Effector memory CD8-positive, alpha-beta T cell (primary cell): ENCODE data around the gene P4HA3.
"Not testable (repeated sequence)": the region's sequence is repeated elsewhere in the genome, so short reads cannot be mapped to it uniquely, and the experiment has no call there.

ENCODE experiments used
- ATAC-seq: fragments of 150-1000 bp; cut with Tn5 transposase; replicated peaks from 2 replicates; pipeline ENCODE4 v1.10.0; 2021; ENCODE audit warnings: mild to moderate bottlenecking, moderate library complexity
- DNase-seq, 3 experiments: peaks; one replicate each; pipeline ENCODE4 v3.0.0; 2021
- H3K27ac Mint-ChIP-seq, 2 donors: one replicate each; pipeline ENCODE4 v1.8.0; 2022; ENCODE audit warnings: mild to moderate bottlenecking in 2 of 2, mixed read lengths in 2 of 2, moderate library complexity in 2 of 2
- H3K27me3 Mint-ChIP-seq, 2 donors: one replicate each; pipeline ENCODE4 v1.8.0; 2022; ENCODE audit warnings: mixed read lengths in 2 of 2
- H3K36me3 Mint-ChIP-seq: one replicate; pipeline ENCODE4 v1.8.0; 2022; ENCODE audit warnings: mild to moderate bottlenecking, moderate library complexity, mixed read lengths; ENCODE audit not compliant: insufficient read depth
- H3K4me1 Mint-ChIP-seq, 2 donors: one replicate each; pipeline ENCODE4 v1.8.0; 2022; ENCODE audit warnings: low read depth in 2 of 2, mixed read lengths in 2 of 2
- H3K4me3 Mint-ChIP-seq, 2 donors: one replicate each; pipeline ENCODE4 v1.8.0; 2022; ENCODE audit warnings: mild to moderate bottlenecking in 2 of 2, mixed read lengths in 2 of 2, moderate library complexity in 2 of 2
- H3K9me3 Mint-ChIP-seq, 2 donors: one replicate each; pipeline ENCODE4 v1.8.0; 2022; ENCODE audit warnings: mixed read lengths in 2 of 2
- total RNA-seq, 9 experiments: gene quantifications; one replicate each; lab custom pipeline; 2026; lab: John Stamatoyannopoulos, UW

P4HA3 gene
- 0 to 0.13 (median 0) reads per million in 9 experiments for total RNA-seq

DNA sequence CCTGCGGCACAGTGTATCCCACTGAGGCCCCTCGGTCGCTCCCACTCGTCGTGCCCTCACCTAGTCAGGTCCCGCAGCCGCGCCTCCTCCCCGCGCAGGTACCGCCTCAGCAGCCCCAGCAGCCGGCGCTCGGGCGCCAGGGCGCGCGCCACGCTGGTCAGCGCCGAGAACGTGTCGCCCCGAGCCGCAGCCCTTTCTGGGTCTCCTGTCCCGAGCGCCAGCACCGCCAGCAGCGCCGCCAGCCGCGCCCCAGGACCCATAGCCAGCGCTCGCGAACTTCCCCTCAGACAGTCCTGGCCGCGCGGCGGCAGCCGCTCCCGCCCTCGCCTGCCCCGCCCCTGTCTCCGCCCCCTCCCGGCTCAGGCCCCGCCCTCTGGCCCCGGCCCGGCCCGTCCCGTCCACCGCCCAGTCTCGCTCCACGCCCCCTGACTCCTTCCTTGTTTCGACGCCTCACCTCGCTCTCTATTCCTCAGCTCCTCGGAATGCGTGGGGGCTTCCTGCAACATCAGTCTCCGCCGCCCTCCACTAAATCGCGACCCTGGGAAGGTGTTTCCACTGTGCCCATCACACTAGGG, at the start of gene P4HA3:
Gene P4HA3, minus strand, starts transcription at position 289 of the 575 bp plus-strand sequence. Its CDS starts 29 bp downstream, at position 260.
- Mint-ChIP-seq H3K9me3 (no peaks in the 10 kb centered on the region), H3K27ac (no peak within 1 kb of the TSS), H3K27me3 (peaks cover 44 to 47% of the 10 kb centered on the region in 2 donors), H3K4me1 (peaks cover 4 to 7% of the 10 kb centered on the region in 2 donors), H3K36me3 (peaks cover 2% of the 10 kb centered on the region), H3K4me3 (peak within 1 kb of the TSS; percentile 66 to 77)
- ATAC-seq (peak; percentile 64), DNase-seq (no peak)

GRCh38 chr11:74357449-74357848, 46.0 kb upstream of the P4HA3 start:
- H3K36me3 Mint-ChIP-seq, result peaks cover 2% of the 10 kb centered on the region

GRCh38 chr11:74355626-74356025, 44.2 kb upstream of the P4HA3 start:
- Mint-ChIP-seq H3K27me3 (no peaks in the 10 kb centered on the region), H3K36me3 (peaks cover 2% of the 10 kb centered on the region), H3K27ac (no peak overlapping the region), H3K9me3 (no peaks in the 10 kb centered on the region), H3K4me1 (peaks cover 0 to 2% of the 10 kb centered on the region in 2 donors), H3K4me3 (no peak overlapping the region)
- no peak for DNase-seq
- ATAC-seq, result no peak

More at GRCh38 chr11:74357449-74357848, 46.0 kb upstream of the P4HA3 start:
- Mint-ChIP-seq H3K4me1 (peaks cover 0 to 2% of the 10 kb centered on the region in 2 donors), H3K4me3 (no peak overlapping the region), H3K9me3 (no peaks in the 10 kb centered on the region), H3K27ac (no peak overlapping the region), H3K27me3 (no peaks in the 10 kb centered on the region)
- no peak for DNase-seq
- ATAC-seq, result no peak

DNA sequence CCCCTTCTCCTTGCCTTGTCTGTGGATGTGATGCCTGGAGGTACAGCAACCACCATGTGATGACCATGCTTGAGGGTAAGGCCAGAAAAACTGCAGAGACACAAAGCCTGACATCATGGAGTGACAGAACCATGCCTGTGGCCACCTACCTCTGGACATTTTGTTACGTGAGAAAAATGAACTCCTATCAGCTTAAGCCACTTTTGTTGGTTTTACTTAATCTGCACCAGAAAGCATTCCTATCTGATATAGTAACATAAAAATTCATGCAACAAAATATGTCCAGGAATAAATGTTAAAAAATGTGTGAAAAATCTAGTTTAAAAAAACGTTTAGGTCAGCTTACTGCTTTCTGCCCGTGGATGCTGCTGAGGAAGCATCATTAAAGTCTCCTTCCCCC, 42.6 kb upstream of the P4HA3 start:
- ATAC-seq, result no peak
- H3K27ac Mint-ChIP-seq, result peak overlapping the region in 1 of 2 donors; percentile 51
- H3K4me1 Mint-ChIP-seq, result peaks cover 0 to 2% of the 10 kb centered on the region in 2 donors
- no peak for DNase-seq
- H3K36me3 Mint-ChIP-seq, result peaks cover 2% of the 10 kb centered on the region
- no peaks in the 10 kb centered on the region for H3K27me3 Mint-ChIP-seq
- H3K9me3 Mint-ChIP-seq, result no peaks in the 10 kb centered on the region
- no peak overlapping the region for H3K4me3 Mint-ChIP-seq

DNA sequence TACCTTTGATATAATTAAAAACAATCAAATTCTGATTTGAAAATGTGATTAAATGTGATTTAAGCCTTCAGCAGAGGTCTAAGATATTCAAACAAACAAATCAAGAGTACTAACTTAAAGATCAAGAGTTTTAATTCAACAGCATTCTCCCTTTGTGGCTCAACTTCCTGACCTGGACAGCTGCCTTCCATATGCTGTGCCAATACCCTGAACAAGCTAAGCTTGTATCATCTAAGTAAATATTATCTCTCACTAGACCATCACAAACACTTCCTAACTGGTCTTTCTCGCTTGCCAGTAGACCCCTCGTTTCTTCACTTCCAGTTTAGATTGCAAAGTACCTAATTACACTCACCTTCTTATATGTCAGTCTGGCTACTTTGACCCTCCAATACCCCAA, 35.9 kb upstream of the P4HA3 start:
- DNase-seq (no peak), ATAC-seq (no peak)
- no peak overlapping the region for H3K27ac Mint-ChIP-seq
- no peaks in the 10 kb centered on the region for H3K27me3 Mint-ChIP-seq
- H3K9me3 Mint-ChIP-seq, result no peaks in the 10 kb centered on the region
- H3K4me1 Mint-ChIP-seq, result no peaks in the 10 kb centered on the region
- H3K36me3 Mint-ChIP-seq, result peaks cover 19% of the 10 kb centered on the region
- H3K4me3 Mint-ChIP-seq, result no peak overlapping the region

DNA sequence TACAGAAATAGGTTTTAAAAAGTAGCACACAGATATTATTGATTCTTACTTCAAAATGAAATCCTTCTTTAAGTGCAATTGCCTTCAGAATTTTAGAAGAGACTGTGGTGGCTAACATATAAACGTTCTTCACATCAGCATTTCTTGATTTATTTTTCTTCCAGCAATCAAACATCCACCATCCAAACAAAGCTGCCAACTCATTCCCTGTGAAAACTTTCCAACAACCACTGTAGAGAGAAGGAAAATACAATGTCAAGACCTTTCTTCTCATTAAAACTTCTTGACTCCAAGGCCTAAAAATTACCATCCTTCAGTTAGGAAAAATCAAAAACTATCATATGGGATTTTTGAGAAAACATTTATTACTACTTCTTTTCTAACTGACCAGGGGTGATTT, 34.0 kb upstream of the P4HA3 start:
- ATAC-seq, result no peak

DNA sequence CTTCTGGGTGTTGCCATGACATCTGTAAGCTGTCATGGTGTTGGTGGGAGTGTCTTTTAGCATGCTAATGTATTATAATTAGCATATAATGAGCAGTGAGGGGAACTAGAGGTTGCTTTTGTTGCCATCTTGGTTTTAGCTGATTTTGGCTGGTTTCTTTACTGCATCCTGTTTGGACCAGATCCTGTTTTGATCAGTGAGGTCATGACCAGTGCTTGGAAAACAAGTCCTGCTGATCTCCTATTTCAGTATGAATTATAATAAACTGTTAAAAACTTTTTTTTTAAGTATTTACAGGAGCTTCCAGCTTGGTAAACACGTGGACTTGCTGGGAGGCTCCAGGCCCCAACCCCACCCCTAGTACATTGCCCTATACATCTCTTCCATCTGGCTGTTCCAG, 30.5 kb upstream of the P4HA3 start:
- Mint-ChIP-seq H3K27me3 (no peaks in the 10 kb centered on the region), H3K9me3 (no peaks in the 10 kb centered on the region), H3K4me3 (no peak overlapping the region), H3K4me1 (no peaks in the 10 kb centered on the region), H3K27ac (no peak overlapping the region), H3K36me3 (peaks cover 26% of the 10 kb centered on the region)
- ATAC-seq (no peak), DNase-seq (no peak)

More for the DNA sequence above, 34.0 kb upstream of the P4HA3 start:
- no peaks in the 10 kb centered on the region for H3K27me3 Mint-ChIP-seq
- H3K27ac Mint-ChIP-seq, result no peak overlapping the region
- H3K36me3 Mint-ChIP-seq, result peaks cover 22% of the 10 kb centered on the region
- DNase-seq, result no peak
- no peaks in the 10 kb centered on the region for H3K4me1 Mint-ChIP-seq
- H3K9me3 Mint-ChIP-seq, result no peaks in the 10 kb centered on the region
- no peak overlapping the region for H3K4me3 Mint-ChIP-seq

DNA sequence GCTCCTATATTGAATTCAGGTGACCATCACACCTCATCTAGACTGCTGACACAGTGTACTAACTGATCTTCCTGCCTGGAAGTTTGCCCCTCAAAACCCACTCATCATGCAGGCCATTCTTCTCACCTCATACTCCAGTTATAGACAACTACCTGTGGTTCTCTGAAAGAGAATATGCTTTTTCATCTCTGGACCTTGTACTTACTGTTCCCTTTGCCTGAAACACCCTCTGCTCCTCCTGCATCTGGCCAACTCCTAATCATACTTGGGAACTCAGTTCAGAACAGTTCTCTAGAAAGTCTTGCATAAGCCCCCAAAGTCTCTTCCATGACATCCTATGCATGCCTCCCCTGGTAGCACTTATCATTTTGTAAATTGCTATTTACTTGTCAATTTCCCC, 28.2 kb upstream of the P4HA3 start:
- no peak overlapping the region for H3K4me3 Mint-ChIP-seq
- no peaks in the 10 kb centered on the region for H3K9me3 Mint-ChIP-seq
- DNase-seq (no peak), ATAC-seq (no peak)
- H3K36me3 Mint-ChIP-seq, result peaks cover 28% of the 10 kb centered on the region
- H3K4me1 Mint-ChIP-seq, result no peaks in the 10 kb centered on the region
- no peaks in the 10 kb centered on the region for H3K27me3 Mint-ChIP-seq
- H3K27ac Mint-ChIP-seq, result no peak overlapping the region

DNA sequence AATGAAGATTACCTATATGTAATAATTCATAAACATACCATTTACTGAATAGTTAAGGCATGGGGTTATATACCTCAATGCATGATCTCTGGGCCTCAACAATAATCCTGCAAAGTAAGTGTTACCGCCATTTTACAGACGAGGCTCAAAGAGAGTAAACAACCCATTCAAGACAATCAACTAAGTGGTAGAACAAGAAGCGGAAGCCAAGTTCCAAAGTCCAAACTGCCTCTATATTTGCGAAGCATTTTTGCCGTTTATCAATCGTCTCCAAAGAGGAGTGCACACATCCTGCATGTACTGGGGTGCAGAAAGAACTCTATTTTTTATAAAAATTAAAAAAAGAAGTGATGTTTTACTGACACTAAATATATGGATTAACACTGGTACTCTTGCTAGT, 27.5 kb upstream of the P4HA3 start:
- H3K27me3 Mint-ChIP-seq, result no peaks in the 10 kb centered on the region
- no peak for DNase-seq
- no peak overlapping the region for H3K27ac Mint-ChIP-seq
- H3K4me1 Mint-ChIP-seq, result no peaks in the 10 kb centered on the region
- H3K36me3 Mint-ChIP-seq, result peaks cover 24% of the 10 kb centered on the region
- H3K4me3 Mint-ChIP-seq, result no peak overlapping the region
- H3K9me3 Mint-ChIP-seq, result no peaks in the 10 kb centered on the region
- no peak for ATAC-seq

DNA sequence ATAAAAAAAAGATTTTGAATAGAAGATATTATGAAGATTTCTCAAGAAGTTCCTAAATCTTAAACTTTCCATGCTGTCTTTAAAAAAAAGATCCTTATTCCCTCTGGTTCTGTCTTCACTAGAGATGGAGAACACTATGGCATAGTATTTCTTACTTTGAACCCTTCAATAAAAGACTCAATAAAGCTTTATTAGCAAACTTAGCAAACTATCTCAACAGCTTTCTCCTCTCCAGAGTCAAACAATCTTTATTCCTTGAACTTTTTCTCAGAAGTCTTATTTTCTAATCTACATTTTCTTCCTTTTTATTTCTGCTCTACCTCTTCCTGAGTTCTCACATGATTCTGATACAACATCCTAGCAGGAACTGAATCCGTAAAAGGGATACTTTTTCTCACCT, 21.8 kb upstream of the P4HA3 start:
- ATAC-seq, result no peak
- Mint-ChIP-seq H3K27ac (no peak overlapping the region), H3K36me3 (peaks cover 17% of the 10 kb centered on the region), H3K9me3 (no peaks in the 10 kb centered on the region), H3K4me3 (no peak overlapping the region), H3K4me1 (no peaks in the 10 kb centered on the region), H3K27me3 (no peaks in the 10 kb centered on the region)
- no peak for DNase-seq

DNA sequence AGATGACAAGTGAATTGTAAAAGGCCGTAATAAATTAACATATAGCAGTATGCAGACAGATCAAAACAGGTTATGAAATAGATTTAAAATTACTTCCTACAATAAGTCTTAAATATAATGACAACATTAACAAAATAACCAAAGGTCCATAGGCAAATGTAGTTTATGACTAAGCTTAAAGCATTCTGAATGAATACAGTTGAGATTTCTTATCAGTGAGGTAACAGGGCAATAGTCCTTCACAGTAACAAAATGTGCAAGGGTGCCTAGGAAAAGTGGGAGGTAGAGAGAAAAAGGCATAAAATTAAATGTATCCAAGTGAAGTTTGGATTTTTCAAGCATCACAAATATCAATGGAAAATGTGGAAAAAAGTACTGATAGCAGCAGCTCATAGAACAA, 20.9 kb upstream of the P4HA3 start:
- Mint-ChIP-seq H3K27ac (no peak overlapping the region), H3K4me3 (no peak overlapping the region), H3K9me3 (no peaks in the 10 kb centered on the region), H3K4me1 (no peaks in the 10 kb centered on the region), H3K27me3 (no peaks in the 10 kb centered on the region), H3K36me3 (peaks cover 16% of the 10 kb centered on the region)
- ATAC-seq, result no peak
- no peak for DNase-seq

GRCh38 chr11:74331000-74331399, 19.6 kb upstream of the P4HA3 start:
- H3K4me3 Mint-ChIP-seq, H3K9me3 Mint-ChIP-seq, DNase-seq, H3K36me3 Mint-ChIP-seq, H3K4me1 Mint-ChIP-seq, H3K27ac Mint-ChIP-seq, H3K27me3 Mint-ChIP-seq, ATAC-seq: not testable (repeated sequence)

DNA sequence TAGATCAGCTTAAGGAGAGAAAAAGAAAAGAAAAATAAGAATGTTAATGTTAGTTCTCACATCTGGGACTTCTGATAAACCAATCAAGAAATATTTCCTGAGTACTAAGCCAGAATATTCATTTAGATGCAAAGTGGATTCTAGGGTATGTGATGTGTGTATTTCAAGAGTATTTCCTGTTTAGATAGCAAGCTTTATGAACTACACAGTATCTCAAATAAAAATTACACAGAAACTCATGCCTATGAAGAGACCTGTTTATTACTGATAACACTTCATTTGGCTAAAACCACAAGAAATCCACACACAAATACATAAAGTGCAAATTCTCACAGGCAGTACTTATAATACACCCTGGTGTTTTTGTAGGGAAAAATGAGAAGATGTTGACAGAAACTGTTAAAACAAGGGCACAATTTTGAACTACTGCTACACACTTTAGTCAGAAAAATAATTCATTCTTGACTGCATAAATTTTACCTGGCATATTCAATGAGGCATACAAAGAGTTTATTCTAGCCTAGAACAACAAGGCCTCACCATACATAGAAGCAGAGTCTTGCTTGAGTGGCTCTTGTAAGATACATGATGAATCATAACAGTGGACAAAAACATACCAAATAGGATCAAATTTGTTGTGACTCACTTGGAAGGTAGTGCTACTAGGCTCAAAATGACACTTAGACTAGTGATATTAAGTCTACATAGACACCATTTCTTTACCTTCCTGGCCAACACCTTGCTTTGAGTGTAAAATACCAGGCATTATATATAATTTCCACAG, 18.8 kb upstream of the P4HA3 start:
- Mint-ChIP-seq H3K4me3 (no peak overlapping the region), H3K27ac (no peak overlapping the region), H3K9me3 (no peaks in the 10 kb centered on the region), H3K36me3 (no peaks in the 10 kb centered on the region), H3K27me3 (peaks cover 0 to 9% of the 10 kb centered on the region in 2 donors), H3K4me1 (no peaks in the 10 kb centered on the region)
- ATAC-seq, result no peak
- DNase-seq, result no peak

GRCh38 chr11:74327076-74327475, 15.6 kb upstream of the P4HA3 start:
- DNase-seq, result no peak
- no peaks in the 10 kb centered on the region for H3K4me1 Mint-ChIP-seq
- no peak overlapping the region for H3K4me3 Mint-ChIP-seq
- peaks cover 6 to 24% of the 10 kb centered on the region in 2 donors for H3K27me3 Mint-ChIP-seq
- H3K27ac Mint-ChIP-seq, result no peak overlapping the region
- ATAC-seq, result no peak
- no peaks in the 10 kb centered on the region for H3K9me3 Mint-ChIP-seq
- H3K36me3 Mint-ChIP-seq, result no peaks in the 10 kb centered on the region
